WTC11 (cell line): ENCODE data around the gene LTBP4. TPM values are rescaled to one million over a fixed set of nuclear protein-coding genes. Genes with fewer than 3 reads are reported as not detected.

Source experiments
- ATAC-seq: fragments of 200-7000 bp; cut with Tn5 transposase; 2 replicates; pipeline ENCODE4 v1.10.0; 2021; ENCODE audit warnings: mild to moderate bottlenecking, moderate library complexity
- CTCF ChIA-PET: fragments of 300-600 bp; sonication (Branson Sonifier 250); formaldehyde crosslinking; loops from one replicate; lab custom pipeline; 2021; ENCODE audit warnings: antibody characterized with exemption; lab: Charles Lee
- POLR2A ChIA-PET: fragments of 350-600 bp; sonication (Branson Sonifier 250); formaldehyde crosslinking; loops from one replicate; lab custom pipeline; 2021; ENCODE audit warnings: antibody characterized with exemption; lab: Charles Lee
- DNase-seq: peaks from one replicate; pipeline ENCODE4 v3.0.0; 2021; ENCODE audit warnings: low spot score
- H3K27ac Mint-ChIP-seq: 2 replicates; pipeline ENCODE4 v1.8.0; 2021; ENCODE audit warnings: mixed read lengths
- H3K27me3 Mint-ChIP-seq: 2 replicates; pipeline ENCODE4 v1.8.0; 2021; ENCODE audit warnings: low read depth, mild to moderate bottlenecking, moderate library complexity, mixed read lengths
- H3K36me3 Mint-ChIP-seq: 2 replicates; pipeline ENCODE4 v1.8.0; 2021; ENCODE audit warnings: mixed read lengths
- H3K4me1 Mint-ChIP-seq: 2 replicates; pipeline ENCODE4 v1.8.0; 2022; ENCODE audit warnings: mixed read lengths
- H3K4me3 Mint-ChIP-seq: 2 replicates; pipeline ENCODE4 v1.8.0; 2021; ENCODE audit warnings: mild to moderate bottlenecking, moderate library complexity, mixed read lengths
- H3K9me3 Mint-ChIP-seq: 2 replicates; pipeline ENCODE4 v1.8.0; 2021; ENCODE audit warnings: mixed read lengths
- FOXK1 ChIP-seq: sonication (generic); formaldehyde crosslinking; IDR thresholded peaks from 2 replicates; pipeline ENCODE4 v1.8.0; 2022; ENCODE audit warnings: mild to moderate bottlenecking, moderate library complexity, missing genetic modification reagents
- GRHL2 ChIP-seq: fragments of 250-450 bp; sonication (Bioruptor Pico); IDR thresholded peaks from 2 replicates; pipeline ENCODE4 v1.8.0; 2022; ENCODE audit warnings: mild to moderate bottlenecking, moderate library complexity; ENCODE audit not compliant: insufficient replicate concordance, severe bottlenecking
- IRF2 ChIP-seq: sonication (generic); formaldehyde crosslinking; IDR thresholded peaks from 2 replicates; pipeline ENCODE4 v1.8.0; 2022; ENCODE audit warnings: low read depth, missing genetic modification reagents, borderline replicate concordance
- JAZF1 ChIP-seq: fragments of 250-450 bp; sonication (Bioruptor Pico); IDR thresholded peaks from 2 replicates; pipeline ENCODE4 v1.9.0; 2021; ENCODE audit warnings: moderate library complexity, mild to moderate bottlenecking, inconsistent platforms
- NR3C1 ChIP-seq: sonication (generic); formaldehyde crosslinking; conservative IDR thresholded peaks from 2 replicates; pipeline ENCODE4 v1.8.1; 2023; ENCODE audit warnings: low read depth, mild to moderate bottlenecking, missing genetic modification reagents
- ZNF121 ChIP-seq: sonication (generic); formaldehyde crosslinking; IDR thresholded peaks from 2 replicates; pipeline ENCODE4 v1.8.0; 2023; ENCODE audit warnings: missing genetic modification reagents
- ZNF317 ChIP-seq: sonication (generic); formaldehyde crosslinking; IDR thresholded peaks from 2 replicates; pipeline ENCODE4 v1.8.1; 2023; ENCODE audit warnings: low read depth, mild to moderate bottlenecking, moderate library complexity, missing genetic modification reagents, borderline replicate concordance
- ZNF416 ChIP-seq: fragments of 250-450 bp; sonication (Bioruptor Pico); IDR thresholded peaks from 2 replicates; pipeline ENCODE4 v1.9.0; 2021; ENCODE audit warnings: mild to moderate bottlenecking, inconsistent platforms
- total RNA-seq: library from RNA; stranded (reverse); gene quantifications from 3 replicates; pipeline ENCODE4 v1.2.3, GENCODE V29; 2021
- TF ChIP-seq, protein P1 (sequence below): fragments of 200-600 bp; IDR thresholded peaks from 2 replicates; pipeline ENCODE4 v1.8.0; 2022; ENCODE audit warnings: antibody characterized with exemption
- TF ChIP-seq, protein P2 (sequence below): sonication (generic); formaldehyde crosslinking; IDR thresholded peaks from 2 replicates; pipeline ENCODE4 v1.8.0; 2023; ENCODE audit warnings: missing genetic modification reagents, mild to moderate bottlenecking, borderline replicate concordance
- TF ChIP-seq, protein P3 (sequence below): sonication (generic); formaldehyde crosslinking; IDR thresholded peaks from 2 replicates; pipeline ENCODE4 v1.8.1; 2023; ENCODE audit warnings: mild to moderate bottlenecking, missing genetic modification reagents

The LTBP4 gene
- total RNA-seq, 1 experiment from 2014 or later: 125 TPM

DNA sequence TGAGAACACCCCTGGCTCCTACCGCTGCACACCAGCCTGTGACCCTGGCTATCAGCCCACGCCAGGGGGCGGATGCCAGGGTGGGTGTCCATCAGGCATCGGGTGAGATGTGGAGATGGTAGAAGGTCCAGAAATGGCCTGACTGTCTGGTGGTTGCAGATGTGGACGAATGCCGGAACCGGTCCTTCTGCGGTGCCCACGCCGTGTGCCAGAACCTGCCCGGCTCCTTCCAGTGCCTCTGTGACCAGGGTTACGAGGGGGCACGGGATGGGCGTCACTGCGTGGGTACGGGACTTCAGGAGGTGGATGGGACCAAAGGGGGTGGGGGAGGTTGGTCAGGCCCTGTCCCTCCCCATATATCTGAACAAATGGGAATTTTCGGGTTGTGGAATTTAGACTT is 15.8 kb downstream of the LTBP4 start (continued):
- TF ChIP-seq, protein P1, sequence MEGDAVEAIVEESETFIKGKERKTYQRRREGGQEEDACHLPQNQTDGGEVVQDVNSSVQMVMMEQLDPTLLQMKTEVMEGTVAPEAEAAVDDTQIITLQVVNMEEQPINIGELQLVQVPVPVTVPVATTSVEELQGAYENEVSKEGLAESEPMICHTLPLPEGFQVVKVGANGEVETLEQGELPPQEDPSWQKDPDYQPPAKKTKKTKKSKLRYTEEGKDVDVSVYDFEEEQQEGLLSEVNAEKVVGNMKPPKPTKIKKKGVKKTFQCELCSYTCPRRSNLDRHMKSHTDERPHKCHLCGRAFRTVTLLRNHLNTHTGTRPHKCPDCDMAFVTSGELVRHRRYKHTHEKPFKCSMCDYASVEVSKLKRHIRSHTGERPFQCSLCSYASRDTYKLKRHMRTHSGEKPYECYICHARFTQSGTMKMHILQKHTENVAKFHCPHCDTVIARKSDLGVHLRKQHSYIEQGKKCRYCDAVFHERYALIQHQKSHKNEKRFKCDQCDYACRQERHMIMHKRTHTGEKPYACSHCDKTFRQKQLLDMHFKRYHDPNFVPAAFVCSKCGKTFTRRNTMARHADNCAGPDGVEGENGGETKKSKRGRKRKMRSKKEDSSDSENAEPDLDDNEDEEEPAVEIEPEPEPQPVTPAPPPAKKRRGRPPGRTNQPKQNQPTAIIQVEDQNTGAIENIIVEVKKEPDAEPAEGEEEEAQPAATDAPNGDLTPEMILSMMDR: no peak

DNA sequence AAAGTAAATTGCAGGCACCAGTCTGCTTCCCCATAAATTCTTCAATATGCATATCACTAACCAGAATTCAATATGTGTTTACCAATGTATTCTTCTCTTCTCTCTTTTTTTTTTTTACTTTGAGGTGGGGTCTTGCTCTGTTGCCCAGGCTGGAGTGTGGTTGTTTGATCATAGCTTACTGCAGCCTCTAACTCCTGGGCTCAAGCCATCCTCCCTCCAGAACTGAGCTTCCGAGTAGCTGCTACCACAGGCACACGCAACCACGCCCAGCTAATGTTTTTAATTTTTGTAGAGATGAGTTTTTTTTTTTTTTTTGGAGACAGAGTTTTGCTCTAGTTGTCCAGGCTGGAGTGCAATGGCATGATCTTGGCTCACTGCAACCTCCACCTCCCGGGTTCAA is 16.8 kb downstream of the LTBP4 start:
- ATAC-seq (no peak), DNase-seq (no peak)
- no peaks in the 10 kb centered on the region for H3K9me3 Mint-ChIP-seq
- H3K4me1 Mint-ChIP-seq: peaks cover 10% of the 10 kb centered on the region; the same call in 1 of the 2 replicates
- ChIA-PET POLR2A (no interaction called here), CTCF (no interaction called here)
- no peak overlapping the region for H3K4me3 Mint-ChIP-seq
- H3K27ac Mint-ChIP-seq: no peak overlapping the region
- H3K27me3 Mint-ChIP-seq: peaks cover 5% of the 10 kb centered on the region
- peaks cover 34% of the 10 kb centered on the region for H3K36me3 Mint-ChIP-seq
- TF ChIP-seq ZNF121 (CRISPR knock-in tag): peak; percentile 49; the same call in 1 of the 2 replicates
- no peak for TF ChIP-seq FOXK1

DNA sequence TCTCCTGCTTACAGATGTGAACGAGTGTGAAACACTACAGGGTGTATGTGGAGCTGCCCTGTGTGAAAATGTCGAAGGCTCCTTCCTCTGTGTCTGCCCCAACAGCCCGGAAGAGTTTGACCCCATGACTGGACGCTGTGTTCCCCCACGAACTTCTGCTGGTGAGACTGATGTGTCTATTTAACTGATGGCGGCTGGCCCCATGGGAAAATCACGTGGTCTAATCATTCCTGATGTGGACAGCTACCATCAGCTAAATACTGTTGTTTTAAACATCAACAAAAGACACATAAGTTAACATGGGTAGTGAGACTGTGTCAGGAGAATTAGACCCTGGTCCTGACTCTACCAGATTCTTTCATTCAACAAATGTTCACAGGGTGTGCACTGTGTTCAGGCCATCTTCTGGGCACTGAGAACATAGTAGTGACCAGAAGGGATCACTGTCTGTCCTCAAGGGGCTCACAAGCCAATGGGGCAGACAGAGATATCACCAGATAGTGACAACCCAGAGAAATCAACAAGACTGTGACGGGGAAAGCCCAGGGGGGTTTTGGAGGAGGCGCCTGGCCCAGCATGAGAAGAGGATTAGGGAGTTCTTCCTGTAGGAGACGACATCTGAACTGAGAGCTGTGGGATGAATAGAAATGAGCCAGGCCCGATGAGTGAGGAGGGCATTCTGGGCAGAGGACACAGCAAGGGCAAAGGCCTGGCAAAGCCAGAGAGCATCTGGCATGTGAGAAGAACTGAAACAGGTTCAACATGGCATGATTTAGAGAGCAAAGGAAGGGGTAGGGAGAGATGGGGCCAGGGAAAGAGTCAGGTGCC is 18.4 kb downstream of the LTBP4 start:
- Mint-ChIP-seq H3K27me3 (peaks cover 4% of the 10 kb centered on the region), H3K9me3 (no peaks in the 10 kb centered on the region), H3K36me3 (peaks cover 34% of the 10 kb centered on the region), H3K27ac (no peak overlapping the region; the same call in 1 of the 2 replicates), H3K4me3 (no peak overlapping the region), H3K4me1 (peaks cover 21% of the 10 kb centered on the region)
- ChIA-PET CTCF (interaction anchor here (0.9 kb wide), 1 partner anchor 15 kb away, joined by 5 read pairs; no protein-coding TSS in a partner anchor), POLR2A (no interaction called here)
- no peak for TF ChIP-seq ZNF317 (CRISPR knock-in tag)
- TF ChIP-seq JAZF1 (CRISPR knock-in tag): no peak
- no peak for TF ChIP-seq GRHL2
- TF ChIP-seq, protein P2, sequence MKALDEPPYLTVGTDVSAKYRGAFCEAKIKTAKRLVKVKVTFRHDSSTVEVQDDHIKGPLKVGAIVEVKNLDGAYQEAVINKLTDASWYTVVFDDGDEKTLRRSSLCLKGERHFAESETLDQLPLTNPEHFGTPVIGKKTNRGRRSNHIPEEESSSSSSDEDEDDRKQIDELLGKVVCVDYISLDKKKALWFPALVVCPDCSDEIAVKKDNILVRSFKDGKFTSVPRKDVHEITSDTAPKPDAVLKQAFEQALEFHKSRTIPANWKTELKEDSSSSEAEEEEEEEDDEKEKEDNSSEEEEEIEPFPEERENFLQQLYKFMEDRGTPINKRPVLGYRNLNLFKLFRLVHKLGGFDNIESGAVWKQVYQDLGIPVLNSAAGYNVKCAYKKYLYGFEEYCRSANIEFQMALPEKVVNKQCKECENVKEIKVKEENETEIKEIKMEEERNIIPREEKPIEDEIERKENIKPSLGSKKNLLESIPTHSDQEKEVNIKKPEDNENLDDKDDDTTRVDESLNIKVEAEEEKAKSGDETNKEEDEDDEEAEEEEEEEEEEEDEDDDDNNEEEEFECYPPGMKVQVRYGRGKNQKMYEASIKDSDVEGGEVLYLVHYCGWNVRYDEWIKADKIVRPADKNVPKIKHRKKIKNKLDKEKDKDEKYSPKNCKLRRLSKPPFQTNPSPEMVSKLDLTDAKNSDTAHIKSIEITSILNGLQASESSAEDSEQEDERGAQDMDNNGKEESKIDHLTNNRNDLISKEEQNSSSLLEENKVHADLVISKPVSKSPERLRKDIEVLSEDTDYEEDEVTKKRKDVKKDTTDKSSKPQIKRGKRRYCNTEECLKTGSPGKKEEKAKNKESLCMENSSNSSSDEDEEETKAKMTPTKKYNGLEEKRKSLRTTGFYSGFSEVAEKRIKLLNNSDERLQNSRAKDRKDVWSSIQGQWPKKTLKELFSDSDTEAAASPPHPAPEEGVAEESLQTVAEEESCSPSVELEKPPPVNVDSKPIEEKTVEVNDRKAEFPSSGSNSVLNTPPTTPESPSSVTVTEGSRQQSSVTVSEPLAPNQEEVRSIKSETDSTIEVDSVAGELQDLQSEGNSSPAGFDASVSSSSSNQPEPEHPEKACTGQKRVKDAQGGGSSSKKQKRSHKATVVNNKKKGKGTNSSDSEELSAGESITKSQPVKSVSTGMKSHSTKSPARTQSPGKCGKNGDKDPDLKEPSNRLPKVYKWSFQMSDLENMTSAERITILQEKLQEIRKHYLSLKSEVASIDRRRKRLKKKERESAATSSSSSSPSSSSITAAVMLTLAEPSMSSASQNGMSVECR (CRISPR knock-in tag): no peak
- TF ChIP-seq NR3C1 (CRISPR knock-in tag): no peak
- DNase-seq: no peak
- ATAC-seq: no peak

DNA sequence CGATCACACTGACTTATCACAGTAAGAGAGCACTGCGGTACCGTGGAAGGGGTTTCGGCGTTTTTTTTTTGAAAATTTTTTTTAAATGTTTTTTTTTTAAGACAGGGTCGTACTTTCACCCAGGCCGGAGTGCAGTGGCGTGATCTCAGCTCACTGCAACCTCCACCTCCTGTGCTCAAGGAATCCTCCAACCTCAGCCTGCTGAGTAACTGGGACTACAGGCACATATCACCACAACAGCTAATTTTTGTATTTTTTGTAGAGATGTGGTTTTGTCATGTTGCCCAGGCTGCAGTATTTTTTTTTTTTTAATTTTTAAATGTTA is 19.0 kb downstream of the LTBP4 start:
- Mint-ChIP-seq H3K27me3 (peaks cover 4% of the 10 kb centered on the region), H3K27ac (no peak overlapping the region), H3K4me3 (no peak overlapping the region), H3K36me3 (peaks cover 38% of the 10 kb centered on the region), H3K9me3 (no peaks in the 10 kb centered on the region), H3K4me1 (peaks cover 21% of the 10 kb centered on the region)
- ATAC-seq: no peak
- CTCF ChIA-PET: interaction anchor here (0.7 to 1.2 kb wide), 3 partner anchors 15 to 701 kb away, joined by 3 to 5 read pairs (median 3); no protein-coding TSS in a partner anchor
- no peak for DNase-seq
- POLR2A ChIA-PET: interaction anchor here (0.6 to 0.8 kb wide), 3 partner anchors 14 to 1804 kb away, joined by 3 read pairs; no protein-coding TSS in a partner anchor
- TF ChIP-seq, protein P3, sequence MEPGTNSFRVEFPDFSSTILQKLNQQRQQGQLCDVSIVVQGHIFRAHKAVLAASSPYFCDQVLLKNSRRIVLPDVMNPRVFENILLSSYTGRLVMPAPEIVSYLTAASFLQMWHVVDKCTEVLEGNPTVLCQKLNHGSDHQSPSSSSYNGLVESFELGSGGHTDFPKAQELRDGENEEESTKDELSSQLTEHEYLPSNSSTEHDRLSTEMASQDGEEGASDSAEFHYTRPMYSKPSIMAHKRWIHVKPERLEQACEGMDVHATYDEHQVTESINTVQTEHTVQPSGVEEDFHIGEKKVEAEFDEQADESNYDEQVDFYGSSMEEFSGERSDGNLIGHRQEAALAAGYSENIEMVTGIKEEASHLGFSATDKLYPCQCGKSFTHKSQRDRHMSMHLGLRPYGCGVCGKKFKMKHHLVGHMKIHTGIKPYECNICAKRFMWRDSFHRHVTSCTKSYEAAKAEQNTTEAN (CRISPR knock-in tag): no peak
- TF ChIP-seq IRF2 (no peak), ZNF416 (CRISPR knock-in tag) (no peak)
